Liver (tissue), 2 donors: Measurements from ENCODE around the gene GABRR3.

ENCODE experiments used
- CTCF ChIP-seq: fragments of 150-350 bp; IDR thresholded peaks from 2 replicates; pipeline ENCODE4 v1.5.1; 2017; ENCODE audit warnings: improper control_type of control experiment, low read depth, low read length; ENCODE audit not compliant: missing input control
- MAX ChIP-seq: IDR thresholded peaks from 2 replicates; pipeline ENCODE4 v1.6.1; 2016; ENCODE audit warnings: antibody characterized with exemption
- REST ChIP-seq: IDR thresholded peaks from 2 replicates; pipeline ENCODE4 v1.6.1; 2016; ENCODE audit warnings: antibody characterized with exemption, mild to moderate bottlenecking
- ZBTB33 ChIP-seq: IDR thresholded peaks from 2 replicates; pipeline ENCODE4 v1.6.1; 2016; ENCODE audit warnings: antibody characterized with exemption
- donor health status: healthy.

- TF ChIP-seq MAX: no peak
- TF ChIP-seq REST: no peak
- TF ChIP-seq ZBTB33: no peak
- no peak for TF ChIP-seq CTCF
These were observed 79.1 kb downstream of the GABRR3 start for GRCh38 chr3:97956051-97956450.
